Trophoblast cell (in vitro differentiated cells and primary cell): ENCODE results near the gene TSPEAR.
A peak's percentile ranks its signal among the peaks of the same experiment; 100 is the strongest.

Experiments used
- DNase-seq, 2 donors: peaks; one replicate each; pipeline ENCODE4 v3.0.0-alpha.2; 2016
- H2AFZ ChIP-seq: 2 replicates; pipeline ENCODE4 v1.6.1; 2013; ENCODE audit warnings: low read length, moderate library complexity, mild to moderate bottlenecking; ENCODE audit not compliant: insufficient read depth, poor library complexity
- H2AK5ac ChIP-seq: 2 replicates; pipeline ENCODE4 v1.6.1; 2013; ENCODE audit warnings: mild to moderate bottlenecking, low read length
- H2BK120ac ChIP-seq: 2 replicates; pipeline ENCODE4 v1.6.1; 2013; ENCODE audit warnings: low read length, mild to moderate bottlenecking, moderate library complexity; ENCODE audit not compliant: insufficient read depth, poor library complexity
- H2BK12ac ChIP-seq: 2 replicates; pipeline ENCODE4 v1.6.1; 2013; ENCODE audit warnings: mild to moderate bottlenecking, low read length, moderate library complexity
- H2BK5ac ChIP-seq: 2 replicates; pipeline ENCODE4 v1.6.1; 2013; ENCODE audit warnings: low read length, low read depth, moderate library complexity, mild to moderate bottlenecking; ENCODE audit not compliant: poor library complexity
- H3K14ac ChIP-seq: 2 replicates; pipeline ENCODE4 v1.6.1; 2013; ENCODE audit warnings: mild to moderate bottlenecking, low read length
- H3K18ac ChIP-seq: 2 replicates; pipeline ENCODE4 v1.6.1; 2013; ENCODE audit warnings: mild to moderate bottlenecking, low read length
- H3K23ac ChIP-seq: 2 replicates; pipeline ENCODE4 v1.6.1; 2013; ENCODE audit warnings: low read length
- H3K27ac ChIP-seq: 2 replicates; pipeline ENCODE4 v1.5.1; 2013; ENCODE audit warnings: low read depth, mild to moderate bottlenecking, inconsistent platforms, low read length, moderate library complexity
- H3K27me3 ChIP-seq: 2 replicates; pipeline ENCODE4 v1.6.1; 2013; ENCODE audit warnings: inconsistent platforms, mild to moderate bottlenecking, low read length, moderate library complexity; ENCODE audit not compliant: insufficient read depth
- H3K36me3 ChIP-seq, 2 experiments: 1 replicate in 1 of 2; 2 replicates in 1 of 2; pipeline ENCODE4 v1.6.1; 2013; ENCODE audit warnings: low read length in 2 of 2, mild to moderate bottlenecking in 2 of 2, moderate library complexity in 1 of 2; ENCODE audit not compliant: insufficient read depth in 2 of 2, control insufficient read depth in 1 of 2
- H3K4ac ChIP-seq: 2 replicates; pipeline ENCODE4 v1.6.1; 2013; ENCODE audit warnings: low read depth, mild to moderate bottlenecking, low read length, moderate library complexity
- H3K4me1 ChIP-seq, 2 experiments: 1 replicate in 1 of 2; 2 replicates in 1 of 2; pipeline ENCODE4 v1.6.1; 2013; ENCODE audit warnings: low read length in 2 of 2, mild to moderate bottlenecking in 2 of 2, moderate library complexity in 1 of 2; ENCODE audit not compliant: insufficient read depth in 2 of 2, control insufficient read depth in 1 of 2
- H3K4me2 ChIP-seq: 2 replicates; pipeline ENCODE4 v1.6.1; 2013; ENCODE audit warnings: inconsistent platforms, mild to moderate bottlenecking, low read length, moderate library complexity
- H3K4me3 ChIP-seq: 2 replicates; pipeline ENCODE4 v1.5.1; 2013; ENCODE audit warnings: mild to moderate bottlenecking, low read depth, low read length, inconsistent platforms
- H3K79me1 ChIP-seq: one replicate; pipeline ENCODE4 v1.6.1; 2013; ENCODE audit warnings: low read length
- H3K79me2 ChIP-seq: 2 replicates; pipeline ENCODE4 v1.6.1; 2013; ENCODE audit warnings: low read length, mild to moderate bottlenecking; ENCODE audit not compliant: control insufficient read depth, insufficient read depth, poor library complexity
- H3K9ac ChIP-seq: 2 replicates; pipeline ENCODE4 v1.6.1; 2013; ENCODE audit warnings: mild to moderate bottlenecking, low read length
- H3K9me3 ChIP-seq: 2 replicates; pipeline ENCODE4 v1.6.1; 2013; ENCODE audit warnings: low read depth, mild to moderate bottlenecking, control low read depth, inconsistent platforms, low read length; ENCODE audit not compliant: insufficient read depth
- H4K12ac ChIP-seq: 2 replicates; pipeline ENCODE4 v1.6.1; 2013; ENCODE audit warnings: low read depth, mild to moderate bottlenecking, low read length, moderate library complexity
- H4K8ac ChIP-seq: 2 replicates; pipeline ENCODE4 v1.6.1; 2013; ENCODE audit warnings: low read depth, mild to moderate bottlenecking, low read length, moderate library complexity
- H4K91ac ChIP-seq: one replicate; pipeline ENCODE4 v1.6.1; 2013; ENCODE audit warnings: low read depth, mild to moderate bottlenecking, low read length, moderate library complexity
- WGBS: extraction: QIAGEN DNeasy Blood & Tissue Kit; methylation state at CpG from one replicate; pipeline ENCODE4 v1.1.7; 2013; ENCODE audit warnings: missing lambda C conversion rate; ENCODE audit not compliant: insufficient read length, insufficient coverage; ENCODE audit errors: extremely low coverage; 5-methylcytosine and 5-hydroxymethylcytosine counted together

Gene TSPEAR

GRCh38 chr21:44706706-44707581 is 4.4 kb downstream of the TSPEAR start:
- H3K14ac ChIP-seq, result no peak overlapping the region
- H2BK5ac ChIP-seq, result no peak overlapping the region
- peaks cover 65% of the 10 kb centered on the region for H3K27me3 ChIP-seq
- no peak overlapping the region for H3K4me2 ChIP-seq
- no peak overlapping the region for H3K18ac ChIP-seq
- whole genome bisulfite sequencing, result no CpG with 5 or more reads among the region's 46 CpGs
- H3K4me3 ChIP-seq, result no peak overlapping the region
- no peak overlapping the region for H2AK5ac ChIP-seq
- H3K4ac ChIP-seq, result no peak overlapping the region
- no peak overlapping the region for H2BK12ac ChIP-seq
- H4K8ac ChIP-seq, result no peak overlapping the region
- H2AFZ ChIP-seq, result no peak overlapping the region
- no peak overlapping the region for H4K12ac ChIP-seq
- H3K9ac ChIP-seq, result no peak overlapping the region
- no peaks in the 10 kb centered on the region for H3K79me1 ChIP-seq
- no peak overlapping the region for H2BK120ac ChIP-seq
- H4K91ac ChIP-seq, result no peak overlapping the region
- H3K27ac ChIP-seq, result no peak overlapping the region
- H3K4me1 ChIP-seq, result peaks cover 0 to 7% of the 10 kb centered on the region in 2 experiments
- no peak overlapping the region for H3K23ac ChIP-seq
- no peaks in the 10 kb centered on the region for H3K36me3 ChIP-seq
- DNase-seq, result no peak
- H3K79me2 ChIP-seq, result no peaks in the 10 kb centered on the region
- H3K9me3 ChIP-seq, result peaks cover 18% of the 10 kb centered on the region

- Histone ChIP-seq H3K4me2 (no peak overlapping the region), H3K27me3 (peaks cover 57% of the 10 kb centered on the region), H2AK5ac (no peak overlapping the region), H2BK120ac (no peak overlapping the region), H3K14ac (no peak overlapping the region), H4K8ac (no peak overlapping the region), H3K27ac (no peak overlapping the region), H3K23ac (peak overlapping the region; percentile 19), H3K4ac (no peak overlapping the region), H4K12ac (no peak overlapping the region), H4K91ac (no peak overlapping the region), H3K18ac (no peak overlapping the region), H2BK5ac (no peak overlapping the region), H2BK12ac (no peak overlapping the region), H2AFZ (no peak overlapping the region), H3K9me3 (peaks cover 19% of the 10 kb centered on the region), H3K4me1 (peaks cover 0 to 1% of the 10 kb centered on the region in 2 experiments), H3K79me1 (no peaks in the 10 kb centered on the region), H3K9ac (no peak overlapping the region), H3K36me3 (no peaks in the 10 kb centered on the region), H3K79me2 (no peaks in the 10 kb centered on the region), H3K4me3 (no peak overlapping the region)
- WGBS, result no CpG with 5 or more reads among the region's 54 CpGs
- DNase-seq, result no peak
Observed at GRCh38 chr21:44706026-44706705, 5.2 kb downstream of the TSPEAR start.

GRCh38 chr21:44704636-44705001 is 6.8 kb downstream of the TSPEAR start:
- H3K79me2 ChIP-seq, result no peaks in the 10 kb centered on the region
- peaks cover 19% of the 10 kb centered on the region for H3K9me3 ChIP-seq
- no peak overlapping the region for H4K12ac ChIP-seq
- no CpG with 5 or more reads among the region's 13 CpGs for WGBS
- H3K14ac ChIP-seq, result no peak overlapping the region
- no peak overlapping the region for H2AFZ ChIP-seq
- H2AK5ac ChIP-seq, result no peak overlapping the region
- DNase-seq, result no peak
- no peak overlapping the region for H3K18ac ChIP-seq
- H2BK12ac ChIP-seq, result no peak overlapping the region
- H3K9ac ChIP-seq, result no peak overlapping the region
- no peak overlapping the region for H3K4ac ChIP-seq
- no peaks in the 10 kb centered on the region for H3K36me3 ChIP-seq
- no peak overlapping the region for H3K23ac ChIP-seq
- H4K8ac ChIP-seq, result no peak overlapping the region
- H3K4me3 ChIP-seq, result no peak overlapping the region
- no peaks in the 10 kb centered on the region for H3K79me1 ChIP-seq
- no peak overlapping the region for H4K91ac ChIP-seq
- peaks cover 44% of the 10 kb centered on the region for H3K27me3 ChIP-seq
- H3K4me2 ChIP-seq, result no peak overlapping the region
- H2BK120ac ChIP-seq, result no peak overlapping the region
- H2BK5ac ChIP-seq, result no peak overlapping the region
- H3K27ac ChIP-seq, result no peak overlapping the region
- H3K4me1 ChIP-seq, result no peaks in the 10 kb centered on the region

- Histone ChIP-seq H3K4me3 (no peak overlapping the region), H3K27me3 (peaks cover 38% of the 10 kb centered on the region), H4K91ac (no peak overlapping the region), H3K27ac (no peak overlapping the region), H3K79me2 (no peaks in the 10 kb centered on the region), H2BK12ac (no peak overlapping the region), H2BK120ac (no peak overlapping the region), H2BK5ac (no peak overlapping the region), H3K9ac (no peak overlapping the region), H2AFZ (no peak overlapping the region), H3K14ac (no peak overlapping the region), H3K18ac (no peak overlapping the region), H3K4me1 (peaks cover 0 to 3% of the 10 kb centered on the region in 2 experiments), H4K8ac (no peak overlapping the region), H3K4ac (no peak overlapping the region), H3K4me2 (no peak overlapping the region), H3K23ac (no peak overlapping the region), H2AK5ac (no peak overlapping the region), H3K36me3 (no peaks in the 10 kb centered on the region), H3K9me3 (peaks cover 16% of the 10 kb centered on the region), H4K12ac (no peak overlapping the region), H3K79me1 (no peaks in the 10 kb centered on the region)
- no peak for DNase-seq
- no CpG with 5 or more reads among the region's 13 CpGs for WGBS
Observed at GRCh38 chr21:44703731-44704635, 7.4 kb downstream of the TSPEAR start.
